Measurements from ENCODE around the gene HDX.
"Not testable (repeated sequence)": the region's sequence is repeated elsewhere in the genome, so short reads cannot be mapped to it uniquely, and the experiment has no call there.

Gene HDX

GRCh38 chrX:84501798-84502628, at the start of gene HDX:
Gene HDX (minus strand): TSS chrX:84502453. CDS start chrX:84475397, 27,056 bp downstream.
- H2AFZ ChIP-seq (ENCODE audit: low read length, unreplicated experiment), result peak within 1 kb of the TSS; percentile 81
- H3K36me3 ChIP-seq (ENCODE audit: insufficient read depth, low read length), result 0 out of 2 replicates have a peak, but pooled peaks cover 3% of the 10 kb centered on the region
- peak within 1 kb of the TSS; percentile 94 for H3K27ac ChIP-seq (ENCODE audit: low read depth, low read length)
- peak within 1 kb of the TSS; percentile 92 for H3K4me3 ChIP-seq (ENCODE audit: low read depth, low read length)
- peaks cover 14% of the 10 kb centered on the region for H3K79me2 ChIP-seq (ENCODE audit: control insufficient read depth, insufficient read depth, low read length, unreplicated experiment)
- no peaks in the 10 kb centered on the region for H3K27me3 ChIP-seq (ENCODE audit: insufficient read depth, low read length)
- H3K4me1 ChIP-seq (ENCODE audit: control insufficient read depth, insufficient read depth, low read length, unreplicated experiment), result peaks cover 10% of the 10 kb centered on the region

DNA sequence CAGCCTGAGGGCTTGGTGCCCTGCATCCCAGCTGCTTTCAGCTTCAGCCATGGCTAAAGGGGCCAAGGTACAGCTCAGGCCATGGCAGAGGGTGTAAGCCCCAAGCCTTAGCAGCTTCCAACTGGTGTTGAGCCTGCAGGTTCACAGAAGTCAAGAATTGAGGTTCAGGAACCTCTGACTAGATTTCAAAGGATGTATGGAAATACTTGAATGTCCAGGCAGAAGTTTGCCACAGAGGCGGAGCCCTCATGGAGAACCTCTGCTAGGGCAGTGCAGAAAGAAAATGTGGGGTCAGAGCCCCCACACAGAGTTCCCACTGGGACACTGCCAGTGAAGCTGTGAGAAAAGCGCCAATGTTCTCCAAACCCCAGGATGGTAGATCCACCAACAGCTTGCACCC, 39.1 kb upstream of the HDX start:
- H3K36me3 ChIP-seq (ENCODE audit: insufficient read depth, low read length); H3K27me3 ChIP-seq (ENCODE audit: insufficient read depth, low read length); H2AFZ ChIP-seq (ENCODE audit: low read length, unreplicated experiment); H3K27ac ChIP-seq (ENCODE audit: low read depth, low read length); H3K79me2 ChIP-seq (ENCODE audit: control insufficient read depth, insufficient read depth, low read length, unreplicated experiment); H3K4me3 ChIP-seq (ENCODE audit: low read depth, low read length); H3K4me1 ChIP-seq (ENCODE audit: control insufficient read depth, insufficient read depth, low read length, unreplicated experiment): not testable (repeated sequence)

DNA sequence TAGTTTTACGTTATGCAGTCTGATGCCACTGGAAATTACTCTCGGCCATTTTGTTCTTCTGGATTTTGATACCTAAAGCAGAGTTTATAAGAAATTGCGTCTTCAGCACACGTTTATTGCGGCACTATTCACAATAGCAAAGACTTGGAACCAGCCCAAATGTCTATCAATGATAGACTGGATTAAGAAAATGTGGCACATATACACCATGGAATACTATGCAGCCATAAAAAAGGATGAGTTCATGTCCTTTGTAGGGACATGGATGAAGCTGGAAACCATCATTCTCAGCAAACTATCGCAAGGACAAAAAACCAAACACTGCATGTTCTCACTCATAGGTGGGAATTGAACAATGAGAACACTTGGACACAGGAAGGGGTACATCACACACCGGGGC, 35.4 kb upstream of the HDX start:
- not testable (repeated sequence) for H2AFZ ChIP-seq (ENCODE audit: low read length, unreplicated experiment); H3K79me2 ChIP-seq (ENCODE audit: control insufficient read depth, insufficient read depth, low read length, unreplicated experiment); H3K27ac ChIP-seq (ENCODE audit: low read depth, low read length); H3K4me3 ChIP-seq (ENCODE audit: low read depth, low read length); H3K27me3 ChIP-seq (ENCODE audit: insufficient read depth, low read length); H3K4me1 ChIP-seq (ENCODE audit: control insufficient read depth, insufficient read depth, low read length, unreplicated experiment); H3K36me3 ChIP-seq (ENCODE audit: insufficient read depth, low read length)

DNA sequence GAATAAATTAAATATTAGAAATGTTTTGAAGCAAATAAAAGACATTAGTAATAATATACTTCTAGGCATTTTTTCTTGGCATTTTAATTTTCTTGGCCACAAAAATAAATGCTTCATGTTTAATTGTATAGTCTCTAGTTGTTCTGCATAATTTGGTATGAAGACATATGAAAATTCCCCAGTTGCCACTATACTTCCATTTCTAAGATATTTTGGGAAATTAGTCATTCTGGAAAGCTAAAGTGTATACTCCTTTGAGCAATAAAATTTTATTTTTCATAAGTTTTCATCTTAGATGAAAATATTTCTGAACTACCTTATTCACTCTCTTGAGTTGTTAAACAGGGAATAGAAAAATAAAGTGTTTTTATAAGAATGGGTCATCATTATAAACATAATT, 13.8 kb downstream of the HDX start:
- no peaks in the 10 kb centered on the region for H3K79me2 ChIP-seq (ENCODE audit: control insufficient read depth, insufficient read depth, low read length, unreplicated experiment)
- no peaks in the 10 kb centered on the region for H3K36me3 ChIP-seq (ENCODE audit: insufficient read depth, low read length)
- H3K27me3 ChIP-seq (ENCODE audit: insufficient read depth, low read length), result no peaks in the 10 kb centered on the region
- no peaks in the 10 kb centered on the region for H3K4me1 ChIP-seq (ENCODE audit: control insufficient read depth, insufficient read depth, low read length, unreplicated experiment)
- H2AFZ ChIP-seq (ENCODE audit: low read length, unreplicated experiment), result no peak overlapping the region
- no peak overlapping the region for H3K4me3 ChIP-seq (ENCODE audit: low read depth, low read length)
- H3K27ac ChIP-seq (ENCODE audit: low read depth, low read length), result no peak overlapping the region

DNA sequence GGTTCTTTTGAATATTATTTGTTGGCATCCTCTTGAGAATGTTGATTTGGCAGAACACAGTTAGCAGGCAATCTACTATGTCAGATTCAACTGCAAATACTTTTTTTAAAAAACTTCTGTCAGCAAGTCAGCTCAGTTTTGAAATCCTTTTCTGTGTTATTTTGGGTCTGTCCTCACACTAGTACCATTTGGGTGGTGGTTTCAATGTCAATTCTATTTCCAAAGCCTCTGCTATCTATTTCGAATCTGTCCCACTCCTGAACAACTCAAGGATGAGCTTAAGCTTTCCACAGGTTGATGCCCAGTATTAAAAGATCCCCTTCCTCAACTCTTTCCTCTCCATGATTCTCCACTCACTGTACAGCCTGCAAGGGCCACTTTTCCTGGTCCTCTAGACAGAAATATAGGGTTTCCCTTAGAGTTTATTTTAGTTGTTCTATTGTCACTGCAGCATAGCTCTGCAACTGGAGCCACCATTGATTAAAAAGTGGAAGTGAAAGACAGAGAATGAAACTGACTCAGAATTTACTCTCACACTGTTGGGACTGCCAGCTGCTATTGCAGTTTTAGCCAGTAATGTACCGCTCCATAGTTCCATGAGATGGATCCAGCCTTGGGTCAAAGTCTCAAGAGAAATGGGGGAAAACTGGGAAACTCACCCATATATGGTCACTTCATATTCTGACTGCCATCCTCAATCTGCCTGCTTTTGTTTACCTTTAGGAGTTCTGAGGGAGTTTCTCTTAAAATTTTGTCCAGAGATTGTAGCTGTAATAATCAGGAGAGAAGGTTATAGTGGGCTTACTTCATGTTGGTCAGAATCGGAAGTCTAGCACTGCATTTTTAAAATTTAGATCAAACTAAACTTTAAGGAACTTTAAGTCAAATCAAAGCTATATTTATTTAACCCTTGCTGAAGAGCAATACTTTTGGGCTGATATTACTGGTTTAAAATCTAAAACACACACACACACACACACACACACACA, 14.6 kb downstream of the HDX start:
- H2AFZ ChIP-seq (ENCODE audit: low read length, unreplicated experiment), result no peak overlapping the region
- no peaks in the 10 kb centered on the region for H3K79me2 ChIP-seq (ENCODE audit: control insufficient read depth, insufficient read depth, low read length, unreplicated experiment)
- H3K27me3 ChIP-seq (ENCODE audit: insufficient read depth, low read length), result no peaks in the 10 kb centered on the region
- H3K4me3 ChIP-seq (ENCODE audit: low read depth, low read length), result no peak overlapping the region
- no peak overlapping the region for H3K27ac ChIP-seq (ENCODE audit: low read depth, low read length)
- no peaks in the 10 kb centered on the region for H3K4me1 ChIP-seq (ENCODE audit: control insufficient read depth, insufficient read depth, low read length, unreplicated experiment)
- H3K36me3 ChIP-seq (ENCODE audit: insufficient read depth, low read length), result no peaks in the 10 kb centered on the region

DNA sequence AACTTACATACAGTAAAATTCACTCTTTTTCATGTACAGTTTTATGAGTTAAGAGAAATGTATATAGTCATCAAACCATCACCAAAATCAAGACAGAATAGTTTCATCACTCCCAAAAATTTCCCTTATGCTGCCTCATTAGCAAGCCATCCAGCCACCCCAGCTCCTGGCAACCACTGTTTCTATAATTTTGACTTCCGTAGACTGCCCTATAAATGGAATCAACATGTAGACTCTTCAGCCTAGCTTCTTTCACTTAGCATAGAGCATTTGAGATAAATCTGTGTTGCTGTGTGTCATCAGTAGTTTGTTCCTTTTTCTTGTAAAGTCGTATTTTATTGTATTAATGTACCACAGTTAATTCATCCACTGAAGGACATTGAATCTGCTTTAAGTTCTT, 23.2 kb downstream of the HDX start:
- Histone ChIP-seq H3K27ac (ENCODE audit: low read depth, low read length) (no peak overlapping the region), H3K36me3 (ENCODE audit: insufficient read depth, low read length) (no peaks in the 10 kb centered on the region), H3K79me2 (ENCODE audit: control insufficient read depth, insufficient read depth, low read length, unreplicated experiment) (no peaks in the 10 kb centered on the region), H3K4me3 (ENCODE audit: low read depth, low read length) (no peak overlapping the region), H3K4me1 (ENCODE audit: control insufficient read depth, insufficient read depth, low read length, unreplicated experiment) (no peaks in the 10 kb centered on the region), H3K27me3 (ENCODE audit: insufficient read depth, low read length) (no peaks in the 10 kb centered on the region), H2AFZ (ENCODE audit: low read length, unreplicated experiment) (no peak overlapping the region)

DNA sequence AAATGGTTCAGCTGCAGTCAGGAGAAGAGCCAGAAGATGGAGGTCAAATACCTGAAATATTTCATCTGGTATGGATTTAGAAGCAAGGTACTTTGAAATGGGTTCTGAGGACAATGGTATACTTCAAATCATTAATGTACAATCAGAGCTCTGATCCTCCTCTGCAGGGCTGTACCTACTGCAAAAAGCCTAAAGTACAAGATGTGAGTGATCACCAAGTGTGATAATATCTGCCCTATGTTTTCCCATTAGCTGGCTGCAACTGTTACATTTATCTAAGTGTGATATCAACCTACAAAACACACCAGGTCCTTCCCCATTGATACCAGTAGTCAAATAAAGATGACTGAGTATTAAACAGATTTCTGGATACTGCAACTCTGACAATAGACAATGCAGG, 25.1 kb downstream of the HDX start:
- no peak overlapping the region for H3K4me3 ChIP-seq (ENCODE audit: low read depth, low read length)
- no peaks in the 10 kb centered on the region for H3K4me1 ChIP-seq (ENCODE audit: control insufficient read depth, insufficient read depth, low read length, unreplicated experiment)
- H2AFZ ChIP-seq (ENCODE audit: low read length, unreplicated experiment), result no peak overlapping the region
- H3K36me3 ChIP-seq (ENCODE audit: insufficient read depth, low read length), result no peaks in the 10 kb centered on the region
- H3K79me2 ChIP-seq (ENCODE audit: control insufficient read depth, insufficient read depth, low read length, unreplicated experiment), result no peaks in the 10 kb centered on the region
- no peaks in the 10 kb centered on the region for H3K27me3 ChIP-seq (ENCODE audit: insufficient read depth, low read length)
- H3K27ac ChIP-seq (ENCODE audit: low read depth, low read length), result no peak overlapping the region

DNA sequence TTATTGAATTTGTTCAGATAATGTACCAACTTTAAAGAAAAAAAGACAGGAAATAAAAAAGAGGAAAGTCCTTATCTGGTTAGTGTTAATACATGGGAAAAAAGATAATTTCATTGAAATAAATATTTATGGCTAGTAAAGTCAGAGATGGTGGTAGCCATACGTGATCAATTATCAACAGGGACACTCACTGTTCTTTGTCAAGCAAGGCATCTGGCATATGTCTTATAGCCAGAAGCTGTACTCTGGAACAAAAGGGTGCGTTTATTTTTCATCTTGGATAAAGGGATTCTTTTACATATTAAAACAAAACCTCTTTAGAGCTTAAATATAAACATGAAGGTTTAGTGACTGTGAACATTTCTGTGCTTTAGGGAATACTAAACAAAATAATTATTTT, 26.7 kb downstream of the HDX start:
- H3K4me1 ChIP-seq (ENCODE audit: control insufficient read depth, insufficient read depth, low read length, unreplicated experiment), result no peaks in the 10 kb centered on the region
- no peaks in the 10 kb centered on the region for H3K27me3 ChIP-seq (ENCODE audit: insufficient read depth, low read length)
- no peak overlapping the region for H3K4me3 ChIP-seq (ENCODE audit: low read depth, low read length)
- no peaks in the 10 kb centered on the region for H3K79me2 ChIP-seq (ENCODE audit: control insufficient read depth, insufficient read depth, low read length, unreplicated experiment)
- H3K36me3 ChIP-seq (ENCODE audit: insufficient read depth, low read length), result no peaks in the 10 kb centered on the region
- H3K27ac ChIP-seq (ENCODE audit: low read depth, low read length), result no peak overlapping the region
- H2AFZ ChIP-seq (ENCODE audit: low read length, unreplicated experiment), result no peak overlapping the region

DNA sequence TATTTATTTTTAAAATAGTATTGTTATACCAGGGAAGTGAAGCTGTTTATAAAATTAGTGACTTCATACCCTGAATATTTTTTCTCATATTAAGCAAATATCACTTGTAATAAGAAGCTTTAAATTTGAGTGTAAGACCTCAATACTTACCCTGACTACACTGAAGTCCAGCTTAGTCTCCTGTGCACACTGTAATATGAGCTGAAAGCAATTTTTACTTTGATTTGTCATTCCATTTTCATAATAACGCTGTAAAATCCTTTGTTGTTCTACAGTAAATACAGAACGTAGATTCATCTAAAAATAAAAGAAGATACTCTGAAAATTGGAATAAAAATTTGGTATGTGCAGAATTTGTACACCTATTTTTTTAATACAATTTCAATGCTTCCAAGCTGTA, 27.2 kb downstream of the HDX start:
- no peaks in the 10 kb centered on the region for H3K79me2 ChIP-seq (ENCODE audit: control insufficient read depth, insufficient read depth, low read length, unreplicated experiment)
- no peaks in the 10 kb centered on the region for H3K36me3 ChIP-seq (ENCODE audit: insufficient read depth, low read length)
- H3K4me3 ChIP-seq (ENCODE audit: low read depth, low read length), result no peak overlapping the region
- H3K27me3 ChIP-seq (ENCODE audit: insufficient read depth, low read length), result no peaks in the 10 kb centered on the region
- no peaks in the 10 kb centered on the region for H3K4me1 ChIP-seq (ENCODE audit: control insufficient read depth, insufficient read depth, low read length, unreplicated experiment)
- no peak overlapping the region for H3K27ac ChIP-seq (ENCODE audit: low read depth, low read length)
- H2AFZ ChIP-seq (ENCODE audit: low read length, unreplicated experiment), result no peak overlapping the region

- Histone ChIP-seq H3K4me1 (ENCODE audit: control insufficient read depth, insufficient read depth, low read length, unreplicated experiment) (no peaks in the 10 kb centered on the region), H3K27ac (ENCODE audit: low read depth, low read length) (no peak overlapping the region), H3K36me3 (ENCODE audit: insufficient read depth, low read length) (0 out of 2 replicates have a peak, but pooled peaks cover 11% of the 10 kb centered on the region), H3K27me3 (ENCODE audit: insufficient read depth, low read length) (no peaks in the 10 kb centered on the region), H3K79me2 (ENCODE audit: control insufficient read depth, insufficient read depth, low read length, unreplicated experiment) (no peaks in the 10 kb centered on the region), H3K4me3 (ENCODE audit: low read depth, low read length) (no peak overlapping the region), H2AFZ (ENCODE audit: low read length, unreplicated experiment) (no peak overlapping the region)
These were observed 33.0 kb downstream of the HDX start for GRCh38 chrX:84469226-84469625.

Data from ACC112 (cell line).